WTC11 (cell line): ENCODE data around the gene MPST. TPM values are rescaled to one million over a fixed set of nuclear protein-coding genes. Genes with fewer than 3 reads are reported as not detected.

ENCODE experiments used
- ATAC-seq: fragments of 200-7000 bp; cut with Tn5 transposase; 2 replicates; pipeline ENCODE4 v1.10.0; 2021; ENCODE audit warnings: mild to moderate bottlenecking, moderate library complexity
- CTCF ChIA-PET: fragments of 300-600 bp; sonication (Branson Sonifier 250); formaldehyde crosslinking; loops from one replicate; lab custom pipeline; 2021; ENCODE audit warnings: antibody characterized with exemption; lab: Charles Lee
- POLR2A ChIA-PET: fragments of 350-600 bp; sonication (Branson Sonifier 250); formaldehyde crosslinking; loops from one replicate; lab custom pipeline; 2021; ENCODE audit warnings: antibody characterized with exemption; lab: Charles Lee
- DNase-seq: peaks from one replicate; pipeline ENCODE4 v3.0.0; 2021; ENCODE audit warnings: low spot score
- H3K27ac Mint-ChIP-seq: 2 replicates; pipeline ENCODE4 v1.8.0; 2021; ENCODE audit warnings: mixed read lengths
- H3K27me3 Mint-ChIP-seq: 2 replicates; pipeline ENCODE4 v1.8.0; 2021; ENCODE audit warnings: low read depth, mild to moderate bottlenecking, moderate library complexity, mixed read lengths
- H3K36me3 Mint-ChIP-seq: 2 replicates; pipeline ENCODE4 v1.8.0; 2021; ENCODE audit warnings: mixed read lengths
- H3K4me1 Mint-ChIP-seq: 2 replicates; pipeline ENCODE4 v1.8.0; 2022; ENCODE audit warnings: mixed read lengths
- H3K4me3 Mint-ChIP-seq: 2 replicates; pipeline ENCODE4 v1.8.0; 2021; ENCODE audit warnings: mild to moderate bottlenecking, moderate library complexity, mixed read lengths
- H3K9me3 Mint-ChIP-seq: 2 replicates; pipeline ENCODE4 v1.8.0; 2021; ENCODE audit warnings: mixed read lengths
- CBFB ChIP-seq: sonication (generic); formaldehyde crosslinking; IDR thresholded peaks from 2 replicates; pipeline ENCODE4 v1.8.1; 2022; ENCODE audit warnings: mild to moderate bottlenecking, low read depth, missing genetic modification reagents
- CREB1 ChIP-seq: sonication (generic); formaldehyde crosslinking; IDR thresholded peaks from 2 replicates; pipeline ENCODE4 v1.8.0; 2023; ENCODE audit warnings: mild to moderate bottlenecking, missing genetic modification reagents
- ELF4 ChIP-seq: sonication (generic); formaldehyde crosslinking; IDR thresholded peaks from 2 replicates; pipeline ENCODE4 v1.8.1; 2022; ENCODE audit warnings: low read depth, mild to moderate bottlenecking, moderate library complexity, missing genetic modification reagents
- FOXP1 ChIP-seq: sonication (generic); formaldehyde crosslinking; IDR thresholded peaks from 2 replicates; pipeline ENCODE4 v1.8.0; 2022; ENCODE audit warnings: missing genetic modification reagents, mild to moderate bottlenecking, moderate library complexity, borderline replicate concordance
- HMGA2 ChIP-seq: fragments of 250-450 bp; sonication (Bioruptor Pico); IDR thresholded peaks from 2 replicates; pipeline ENCODE4 v1.4.0; 2021; ENCODE audit warnings: mild to moderate bottlenecking, moderate library complexity
- JUN ChIP-seq: sonication (generic); formaldehyde crosslinking; IDR thresholded peaks from 2 replicates; pipeline ENCODE4 v1.8.0; 2023; ENCODE audit warnings: mild to moderate bottlenecking, missing genetic modification reagents
- NR3C1 ChIP-seq: sonication (generic); formaldehyde crosslinking; conservative IDR thresholded peaks from 2 replicates; pipeline ENCODE4 v1.8.1; 2023; ENCODE audit warnings: low read depth, mild to moderate bottlenecking, missing genetic modification reagents
- RORB ChIP-seq: fragments of 250-450 bp; sonication (Bioruptor Pico); IDR thresholded peaks from 2 replicates; pipeline ENCODE4 v1.9.0; 2021; ENCODE audit warnings: mild to moderate bottlenecking
- SP1 ChIP-seq: sonication (generic); formaldehyde crosslinking; conservative IDR thresholded peaks from 2 replicates; pipeline ENCODE4 v1.8.1; 2022; ENCODE audit warnings: missing genetic modification reagents
- TP53 ChIP-seq: sonication (generic); formaldehyde crosslinking; IDR thresholded peaks from 2 replicates; pipeline ENCODE4 v1.8.1; 2023; ENCODE audit warnings: mild to moderate bottlenecking, missing genetic modification reagents
- USF1 ChIP-seq: sonication (generic); formaldehyde crosslinking; IDR thresholded peaks from 2 replicates; pipeline ENCODE4 v1.8.0; 2022; ENCODE audit warnings: mild to moderate bottlenecking, missing genetic modification reagents
- ZNF121 ChIP-seq: sonication (generic); formaldehyde crosslinking; IDR thresholded peaks from 2 replicates; pipeline ENCODE4 v1.8.0; 2023; ENCODE audit warnings: missing genetic modification reagents
- ZNF232 ChIP-seq: sonication (generic); formaldehyde crosslinking; IDR thresholded peaks from 2 replicates; pipeline ENCODE4 v1.8.0; 2022; ENCODE audit warnings: mild to moderate bottlenecking, missing genetic modification reagents
- ZNF317 ChIP-seq: sonication (generic); formaldehyde crosslinking; IDR thresholded peaks from 2 replicates; pipeline ENCODE4 v1.8.1; 2023; ENCODE audit warnings: low read depth, mild to moderate bottlenecking, moderate library complexity, missing genetic modification reagents, borderline replicate concordance
- total RNA-seq: library from RNA; stranded (reverse); gene quantifications from 3 replicates; pipeline ENCODE4 v1.2.3, GENCODE V29; 2021
- TF ChIP-seq, protein P1 (sequence below): sonication (generic); formaldehyde crosslinking; IDR thresholded peaks from 2 replicates; pipeline ENCODE4 v1.8.0; 2022; ENCODE audit warnings: mild to moderate bottlenecking, missing genetic modification reagents
- TF ChIP-seq, protein P2 (sequence below): sonication (generic); formaldehyde crosslinking; IDR thresholded peaks from 2 replicates; pipeline ENCODE4 v1.8.1; 2023; ENCODE audit warnings: mild to moderate bottlenecking, missing genetic modification reagents

MPST gene
- total RNA-seq, 1 experiment from 2014 or later: 86.6 TPM

DNA sequence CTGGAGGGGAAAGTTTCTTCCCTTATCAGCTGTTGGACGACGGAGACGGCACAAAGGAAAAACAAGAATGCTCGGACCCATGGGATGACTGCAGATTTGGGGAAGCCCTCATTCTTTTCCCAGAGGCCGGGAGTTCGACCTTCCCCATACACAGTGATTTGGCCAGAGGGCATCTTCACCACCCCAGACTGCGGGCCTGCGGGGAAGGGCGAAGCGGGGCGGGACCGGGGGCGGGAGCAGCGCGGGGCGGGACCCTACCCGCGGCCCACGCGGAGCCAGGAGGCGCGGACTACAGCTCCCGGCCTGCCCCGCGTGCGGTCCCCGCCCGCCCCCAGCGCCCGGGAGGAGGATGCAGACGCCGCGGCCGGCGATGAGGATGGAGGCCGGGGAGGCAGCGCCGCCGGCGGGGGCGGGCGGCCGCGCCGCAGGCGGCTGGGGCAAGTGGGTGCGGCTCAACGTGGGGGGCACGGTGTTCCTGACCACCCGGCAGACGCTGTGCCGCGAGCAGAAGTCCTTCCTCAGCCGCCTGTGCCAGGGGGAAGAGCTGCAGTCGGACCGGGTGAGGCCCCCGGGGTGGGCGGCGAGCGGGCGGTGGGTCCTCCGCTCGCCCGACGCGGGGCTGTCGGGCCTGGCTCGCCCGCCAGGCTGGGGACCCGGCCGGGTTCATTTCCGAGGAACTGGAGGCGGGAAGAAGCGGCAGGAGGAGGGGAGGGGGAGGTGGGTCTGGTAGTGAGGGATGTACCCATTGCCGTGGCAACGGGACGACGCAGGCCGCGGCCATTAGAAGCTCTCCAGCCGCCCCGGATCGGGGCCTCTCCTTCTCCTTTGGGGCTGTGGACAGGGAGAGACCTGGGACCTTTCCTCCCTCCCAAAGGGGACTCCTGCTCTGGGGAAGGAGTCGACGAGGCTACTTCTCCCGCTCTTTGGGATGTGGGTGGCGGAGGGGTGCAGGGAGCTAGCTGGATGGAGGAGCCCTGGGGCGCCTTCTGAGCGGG, 32.1 kb downstream of the MPST start, which contains the start of gene KCTD17:
KCTD17 (plus strand) TSS at position 352 of the 995 bp plus-strand sequence; CDS start at position 371, 19 bp downstream.
- H3K36me3 Mint-ChIP-seq: peaks cover 3% of the 10 kb centered on the region; the same call in 1 of the 2 replicates
- H3K9me3 Mint-ChIP-seq: no peaks in the 10 kb centered on the region
- peaks cover 9% of the 10 kb centered on the region for H3K4me1 Mint-ChIP-seq
- ATAC-seq (peak; percentile 88), DNase-seq (peak; percentile 60)
- peaks cover 9% of the 10 kb centered on the region for H3K27me3 Mint-ChIP-seq
- 0 out of 2 replicates have a peak, but pooled peaks have one; percentile 25 for TF ChIP-seq FOXP1 (CRISPR knock-in tag)
- no peak for TF ChIP-seq NR3C1 (CRISPR knock-in tag)
- TF ChIP-seq, protein P1, sequence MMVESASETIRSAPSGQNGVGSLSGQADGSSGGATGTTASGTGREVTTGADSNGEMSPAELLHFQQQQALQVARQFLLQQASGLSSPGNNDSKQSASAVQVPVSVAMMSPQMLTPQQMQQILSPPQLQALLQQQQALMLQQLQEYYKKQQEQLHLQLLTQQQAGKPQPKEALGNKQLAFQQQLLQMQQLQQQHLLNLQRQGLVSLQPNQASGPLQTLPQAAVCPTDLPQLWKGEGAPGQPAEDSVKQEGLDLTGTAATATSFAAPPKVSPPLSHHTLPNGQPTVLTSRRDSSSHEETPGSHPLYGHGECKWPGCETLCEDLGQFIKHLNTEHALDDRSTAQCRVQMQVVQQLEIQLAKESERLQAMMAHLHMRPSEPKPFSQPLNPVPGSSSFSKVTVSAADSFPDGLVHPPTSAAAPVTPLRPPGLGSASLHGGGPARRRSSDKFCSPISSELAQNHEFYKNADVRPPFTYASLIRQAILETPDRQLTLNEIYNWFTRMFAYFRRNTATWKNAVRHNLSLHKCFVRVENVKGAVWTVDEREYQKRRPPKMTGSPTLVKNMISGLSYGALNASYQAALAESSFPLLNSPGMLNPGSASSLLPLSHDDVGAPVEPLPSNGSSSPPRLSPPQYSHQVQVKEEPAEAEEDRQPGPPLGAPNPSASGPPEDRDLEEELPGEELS: peak; percentile 66; the same call in 1 of the 2 replicates
- 0 out of 2 replicates have a peak, but pooled peaks have one; percentile 23 for TF ChIP-seq ZNF232 (CRISPR knock-in tag)
- peak; percentile 59; the same call in 1 of the 2 replicates for TF ChIP-seq SP1 (CRISPR knock-in tag)
- no peak for TF ChIP-seq TP53 (CRISPR knock-in tag)
- no peak for TF ChIP-seq ZNF317 (CRISPR knock-in tag)
- CTCF ChIA-PET: interaction anchor here (0.6 to 2.3 kb wide), 17 partner anchors 10 to 377 kb away, joined by 3 to 13 read pairs (median 4); partner anchors contain the start of gene TST
- H3K27ac Mint-ChIP-seq: no peak within 1 kb of the TSS
- peak within 1 kb of the TSS; percentile 74 for H3K4me3 Mint-ChIP-seq
- POLR2A ChIA-PET: interaction anchor here (0.6 to 0.7 kb wide), 2 partner anchors 22 to 388 kb away, joined by 3 read pairs; no protein-coding TSS in a partner anchor

DNA sequence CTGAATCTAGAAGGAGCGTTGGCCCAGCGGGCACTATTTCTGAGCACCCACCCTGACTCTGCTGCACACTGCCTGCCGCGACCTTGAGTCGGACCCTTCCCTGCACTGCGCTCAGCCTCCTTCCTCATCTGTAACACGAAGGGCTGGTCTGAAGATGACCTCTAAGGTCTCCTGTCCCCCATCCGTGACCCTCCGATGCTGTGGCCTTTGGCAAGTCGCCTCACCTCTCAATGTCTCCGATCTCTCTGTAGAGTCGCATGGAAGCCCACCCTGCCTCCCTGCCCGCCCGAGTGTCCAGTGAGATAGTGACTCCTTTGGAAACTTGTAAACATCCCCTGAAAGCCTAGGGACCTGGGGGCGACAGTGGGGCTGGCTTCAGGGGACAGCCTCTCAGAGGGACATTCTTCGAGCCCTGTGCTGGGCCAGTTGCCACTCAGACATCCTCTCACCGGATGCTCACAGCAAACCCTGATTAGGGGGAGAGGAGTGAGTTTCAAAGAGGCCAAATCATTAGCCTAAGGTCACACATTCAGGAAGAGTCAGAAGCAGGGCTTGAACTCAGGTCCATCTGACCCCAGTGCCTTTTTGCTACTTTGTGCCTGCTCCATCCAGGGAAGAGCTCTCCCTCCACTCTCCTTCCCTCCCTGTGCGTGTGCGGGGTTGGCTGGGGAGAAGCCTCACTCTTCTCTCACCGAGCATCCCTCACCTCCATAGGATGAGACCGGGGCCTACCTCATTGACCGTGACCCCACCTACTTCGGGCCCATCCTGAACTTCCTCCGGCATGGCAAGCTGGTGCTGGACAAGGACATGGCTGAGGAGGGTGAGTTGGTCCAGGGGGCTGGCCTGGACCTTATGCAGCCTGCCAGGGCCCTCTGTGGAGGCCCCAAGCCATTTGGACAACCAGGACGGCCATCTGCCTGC, 33.1 kb downstream of the MPST start:
- H3K27ac Mint-ChIP-seq: no peak overlapping the region

More for the DNA sequence above, 33.1 kb downstream of the MPST start:
- Mint-ChIP-seq H3K4me1 (peaks cover 9% of the 10 kb centered on the region), H3K4me3 (peak overlapping the region; percentile 67)
- no peak; the same call in 1 of the 2 replicates for ATAC-seq
- no peak for DNase-seq
- TF ChIP-seq JUN (CRISPR knock-in tag) (no peak), ELF4 (CRISPR knock-in tag) (no peak), RORB (CRISPR knock-in tag) (no peak), CREB1 (CRISPR knock-in tag) (no peak), FOXP1 (CRISPR knock-in tag) (no peak), ZNF121 (CRISPR knock-in tag) (no peak), HMGA2 (CRISPR knock-in tag) (no peak), CBFB (no peak), USF1 (no peak)
- TF ChIP-seq, protein P1: no peak
- TF ChIP-seq, protein P2, sequence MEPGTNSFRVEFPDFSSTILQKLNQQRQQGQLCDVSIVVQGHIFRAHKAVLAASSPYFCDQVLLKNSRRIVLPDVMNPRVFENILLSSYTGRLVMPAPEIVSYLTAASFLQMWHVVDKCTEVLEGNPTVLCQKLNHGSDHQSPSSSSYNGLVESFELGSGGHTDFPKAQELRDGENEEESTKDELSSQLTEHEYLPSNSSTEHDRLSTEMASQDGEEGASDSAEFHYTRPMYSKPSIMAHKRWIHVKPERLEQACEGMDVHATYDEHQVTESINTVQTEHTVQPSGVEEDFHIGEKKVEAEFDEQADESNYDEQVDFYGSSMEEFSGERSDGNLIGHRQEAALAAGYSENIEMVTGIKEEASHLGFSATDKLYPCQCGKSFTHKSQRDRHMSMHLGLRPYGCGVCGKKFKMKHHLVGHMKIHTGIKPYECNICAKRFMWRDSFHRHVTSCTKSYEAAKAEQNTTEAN (CRISPR knock-in tag): no peak
- TF ChIP-seq, all 79 proteins: peak for 0
- CTCF ChIA-PET: interaction anchor here (0.6 to 2.3 kb wide), 12 partner anchors 16 to 376 kb away, joined by 3 to 13 read pairs (median 4); partner anchors contain the start of gene TST
- Mint-ChIP-seq H3K9me3 (no peaks in the 10 kb centered on the region), H3K36me3 (peaks cover 7% of the 10 kb centered on the region), H3K27me3 (peaks cover 9% of the 10 kb centered on the region)
- POLR2A ChIA-PET: interaction anchor here (0.6 kb wide), 1 partner anchor 387 kb away, joined by 3 read pairs; no protein-coding TSS in a partner anchor
